ENCODE data around the gene OR51I2. TPM values are rescaled to one million over a fixed set of nuclear protein-coding genes. Genes with fewer than 3 reads are reported as not detected.

The OR51I2 gene
- total RNA-seq, 1 experiment from 2014 or later, result not detected

GRCh38 chr11:5489576-5490357 lies 40.6 kb downstream of the OR51I2 start:
- ChIA-PET CTCF (no interaction called here), POLR2A (ENCODE audit: low non-redundant PET) (no interaction called here)
- no peak overlapping the region for H3K27ac ChIP-seq (ENCODE audit: low read depth, low read length, poor library complexity, severe bottlenecking)
- no TSS peak for BruUV-seq (replicated peaks)
- no peaks in the 10 kb centered on the region for H3K27me3 ChIP-seq (replicated peaks; ENCODE audit: insufficient read depth, low read depth, low read length, poor library complexity)
- no peak for DNase-seq (ENCODE audit: low spot score)
- no peaks in the 10 kb centered on the region for H3K36me3 ChIP-seq (ENCODE audit: insufficient read depth, low read length, poor library complexity, severe bottlenecking)
- no peaks in the 10 kb centered on the region for H3K9me3 ChIP-seq (ENCODE audit: low read depth, low read length, poor library complexity, severe bottlenecking)
- no peak for TF ChIP-seq CTCF (conservative IDR thresholded peaks at IDR 0.05; ENCODE audit: low read depth, low read length)
- no peak for TF ChIP-seq EZH2 (IDR thresholded peaks at IDR 0.05; ENCODE audit: borderline replicate concordance, low read depth, low read length, poor library complexity, severe bottlenecking)
- intact Hi-C loops (cut with micrococcal nuclease; ENCODE audit: unreplicated experiment), result no loop called here
- no peak overlapping the region for H3K4me3 ChIP-seq (ENCODE audit: low read depth, low read length, poor library complexity, severe bottlenecking)
- no peaks in the 10 kb centered on the region for H3K4me1 ChIP-seq (ENCODE audit: insufficient read depth, low read length, poor library complexity, severe bottlenecking)

- intact Hi-C loops (cut with micrococcal nuclease; ENCODE audit: unreplicated experiment), result no loop called here
These were observed 50.5 kb downstream of the OR51I2 start for GRCh38 chr11:5499671-5500070.

GRCh38 chr11:5500393-5500801 lies 51.3 kb downstream of the OR51I2 start:
- CTCF ChIA-PET, result no interaction called here
- Histone ChIP-seq H3K27me3 (replicated peaks; ENCODE audit: insufficient read depth, low read depth, low read length, poor library complexity) (no peaks in the 10 kb centered on the region), H3K4me3 (ENCODE audit: low read depth, low read length, poor library complexity, severe bottlenecking) (no peak overlapping the region), H3K9me3 (ENCODE audit: low read depth, low read length, poor library complexity, severe bottlenecking) (no peaks in the 10 kb centered on the region), H3K36me3 (ENCODE audit: insufficient read depth, low read length, poor library complexity, severe bottlenecking) (no peaks in the 10 kb centered on the region), H3K27ac (ENCODE audit: low read depth, low read length, poor library complexity, severe bottlenecking) (no peak overlapping the region), H3K4me1 (ENCODE audit: insufficient read depth, low read length, poor library complexity, severe bottlenecking) (no peaks in the 10 kb centered on the region)
- intact Hi-C loops (cut with micrococcal nuclease; ENCODE audit: unreplicated experiment), result no loop called here
- TF ChIP-seq CTCF (conservative IDR thresholded peaks at IDR 0.05; ENCODE audit: low read depth, low read length), result no peak
- TF ChIP-seq EZH2 (IDR thresholded peaks at IDR 0.05; ENCODE audit: borderline replicate concordance, low read depth, low read length, poor library complexity, severe bottlenecking), result no peak
- POLR2A ChIA-PET (ENCODE audit: low non-redundant PET), result no interaction called here
- no TSS peak for BruUV-seq (replicated peaks)
- no peak for DNase-seq (ENCODE audit: low spot score)

More at GRCh38 chr11:5499671-5500070, 50.5 kb downstream of the OR51I2 start:
- CTCF ChIA-PET, result no interaction called here
- Histone ChIP-seq H3K4me3 (ENCODE audit: low read depth, low read length, poor library complexity, severe bottlenecking) (no peak overlapping the region), H3K27ac (ENCODE audit: low read depth, low read length, poor library complexity, severe bottlenecking) (no peak overlapping the region), H3K27me3 (replicated peaks; ENCODE audit: insufficient read depth, low read depth, low read length, poor library complexity) (no peaks in the 10 kb centered on the region), H3K36me3 (ENCODE audit: insufficient read depth, low read length, poor library complexity, severe bottlenecking) (no peaks in the 10 kb centered on the region), H3K4me1 (ENCODE audit: insufficient read depth, low read length, poor library complexity, severe bottlenecking) (no peaks in the 10 kb centered on the region), H3K9me3 (ENCODE audit: low read depth, low read length, poor library complexity, severe bottlenecking) (no peaks in the 10 kb centered on the region)
- DNase-seq (ENCODE audit: low spot score), result no peak
- no TSS peak for BruUV-seq (replicated peaks)
- TF ChIP-seq EZH2 (IDR thresholded peaks at IDR 0.05; ENCODE audit: borderline replicate concordance, low read depth, low read length, poor library complexity, severe bottlenecking) (no peak), CTCF (conservative IDR thresholded peaks at IDR 0.05; ENCODE audit: low read depth, low read length) (no peak)
- POLR2A ChIA-PET (ENCODE audit: low non-redundant PET), result no interaction called here
